ENCODE measurements around the gene FGR.

The FGR gene

GRCh38 chr1:27618341-27619082, 16.5 kb downstream of the FGR start:
- no peak overlapping the region for H3K4me3 ChIP-seq (ENCODE audit: low read length)
- DNase-seq (ENCODE audit: low read depth): no peak
- TF ChIP-seq, protein P1, sequence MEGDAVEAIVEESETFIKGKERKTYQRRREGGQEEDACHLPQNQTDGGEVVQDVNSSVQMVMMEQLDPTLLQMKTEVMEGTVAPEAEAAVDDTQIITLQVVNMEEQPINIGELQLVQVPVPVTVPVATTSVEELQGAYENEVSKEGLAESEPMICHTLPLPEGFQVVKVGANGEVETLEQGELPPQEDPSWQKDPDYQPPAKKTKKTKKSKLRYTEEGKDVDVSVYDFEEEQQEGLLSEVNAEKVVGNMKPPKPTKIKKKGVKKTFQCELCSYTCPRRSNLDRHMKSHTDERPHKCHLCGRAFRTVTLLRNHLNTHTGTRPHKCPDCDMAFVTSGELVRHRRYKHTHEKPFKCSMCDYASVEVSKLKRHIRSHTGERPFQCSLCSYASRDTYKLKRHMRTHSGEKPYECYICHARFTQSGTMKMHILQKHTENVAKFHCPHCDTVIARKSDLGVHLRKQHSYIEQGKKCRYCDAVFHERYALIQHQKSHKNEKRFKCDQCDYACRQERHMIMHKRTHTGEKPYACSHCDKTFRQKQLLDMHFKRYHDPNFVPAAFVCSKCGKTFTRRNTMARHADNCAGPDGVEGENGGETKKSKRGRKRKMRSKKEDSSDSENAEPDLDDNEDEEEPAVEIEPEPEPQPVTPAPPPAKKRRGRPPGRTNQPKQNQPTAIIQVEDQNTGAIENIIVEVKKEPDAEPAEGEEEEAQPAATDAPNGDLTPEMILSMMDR (IDR thresholded peaks at IDR 0.05; ENCODE audit: insufficient read depth, low read depth, low read length, missing control alignments): no peak

DNA sequence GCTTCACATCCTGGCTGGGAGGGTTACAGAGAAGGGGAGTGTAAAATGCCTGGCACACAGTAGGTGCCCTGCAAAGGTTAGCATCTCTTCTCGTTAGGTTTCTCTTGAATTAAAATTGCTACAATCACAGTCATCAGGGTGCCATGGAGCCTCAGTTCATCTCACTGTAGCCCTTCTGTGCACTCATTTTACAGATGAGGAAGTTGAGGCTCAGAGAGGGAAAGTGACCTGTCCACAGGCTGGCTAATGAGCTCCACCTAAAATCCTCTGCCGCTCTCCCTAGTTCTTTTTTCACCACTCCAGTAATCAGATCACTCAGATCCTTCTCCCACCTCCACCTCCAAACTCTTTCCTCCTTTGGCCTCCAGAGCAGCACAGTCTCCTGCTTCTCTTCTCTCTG, 17.6 kb downstream of the FGR start:
- TF ChIP-seq, protein P1 (IDR thresholded peaks at IDR 0.05; ENCODE audit: insufficient read depth, low read depth, low read length, missing control alignments): no peak
- no peak overlapping the region for H3K4me3 ChIP-seq (ENCODE audit: low read length)
- no peak for DNase-seq (ENCODE audit: low read depth)

DNA sequence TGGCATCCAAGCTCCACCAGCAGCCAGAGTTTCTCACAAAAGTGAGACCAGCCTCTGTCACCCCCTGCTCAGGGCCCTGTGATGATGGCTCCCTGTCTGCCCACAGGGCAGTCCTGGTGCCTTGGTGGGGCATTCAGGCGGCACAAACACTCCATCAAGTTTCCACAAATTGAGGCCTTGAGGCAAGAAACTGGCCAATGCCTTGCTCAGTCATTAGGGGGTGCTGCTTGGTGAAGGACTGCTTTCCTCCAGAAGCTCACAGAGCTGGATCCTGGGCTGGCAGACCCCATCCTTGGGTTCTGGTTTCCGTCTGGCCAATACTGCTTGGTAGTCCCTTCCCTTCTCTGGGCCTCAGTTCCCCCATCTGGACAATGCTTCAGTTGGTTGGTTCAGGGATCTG, 18.5 kb downstream of the FGR start:
- DNase-seq (ENCODE audit: low read depth): no peak
- H3K4me3 ChIP-seq (ENCODE audit: low read length): no peak overlapping the region
- TF ChIP-seq, protein P1 (IDR thresholded peaks at IDR 0.05; ENCODE audit: insufficient read depth, low read depth, low read length, missing control alignments): no peak

- H3K4me3 ChIP-seq (ENCODE audit: low read length): no peak overlapping the region
- TF ChIP-seq, protein P1 (IDR thresholded peaks at IDR 0.05; ENCODE audit: insufficient read depth, low read depth, low read length, missing control alignments): no peak
- DNase-seq (ENCODE audit: low read depth): no peak
These were observed 19.4 kb downstream of the FGR start for GRCh38 chr1:27615346-27616192.

DNA sequence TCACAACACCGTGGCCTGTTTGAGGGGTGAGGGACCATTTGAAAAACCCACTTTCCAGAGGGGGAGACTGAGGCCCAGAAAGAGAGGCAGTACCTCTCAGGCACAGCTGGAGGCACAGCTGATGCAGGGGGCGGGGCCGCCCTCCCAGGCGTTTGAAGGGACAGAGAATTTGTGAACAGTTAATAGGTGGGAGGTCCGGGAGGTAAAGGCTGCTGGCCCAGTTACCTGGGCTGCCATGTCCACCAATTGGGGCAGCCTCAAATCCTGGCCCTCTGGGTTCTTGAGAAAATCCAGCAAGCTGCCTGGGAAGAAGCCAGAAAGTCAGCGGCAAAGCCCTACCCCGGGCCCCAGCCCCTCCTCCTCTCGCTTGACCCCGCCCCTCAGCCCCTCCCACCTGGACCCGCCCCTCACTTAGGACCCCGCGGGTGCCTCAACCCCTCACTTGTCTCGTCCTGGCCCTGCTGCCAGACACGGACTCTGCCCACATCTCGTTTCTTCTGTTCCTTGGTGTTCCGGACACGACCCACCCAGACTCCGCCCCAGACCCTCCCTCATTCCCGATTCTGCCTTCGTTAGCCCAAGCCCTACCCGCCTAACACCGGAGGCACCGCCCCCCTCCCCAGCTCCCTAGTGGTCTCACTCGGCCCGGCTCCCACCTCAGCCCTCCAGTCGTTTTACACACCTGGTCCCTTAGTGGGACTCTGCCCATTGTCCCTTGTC, 20.2 kb downstream of the FGR start:
- no peak overlapping the region for H3K4me3 ChIP-seq (ENCODE audit: low read length)
- DNase-seq (ENCODE audit: low read depth): no peak
- TF ChIP-seq, protein P1 (IDR thresholded peaks at IDR 0.05; ENCODE audit: insufficient read depth, low read depth, low read length, missing control alignments): no peak

DNA sequence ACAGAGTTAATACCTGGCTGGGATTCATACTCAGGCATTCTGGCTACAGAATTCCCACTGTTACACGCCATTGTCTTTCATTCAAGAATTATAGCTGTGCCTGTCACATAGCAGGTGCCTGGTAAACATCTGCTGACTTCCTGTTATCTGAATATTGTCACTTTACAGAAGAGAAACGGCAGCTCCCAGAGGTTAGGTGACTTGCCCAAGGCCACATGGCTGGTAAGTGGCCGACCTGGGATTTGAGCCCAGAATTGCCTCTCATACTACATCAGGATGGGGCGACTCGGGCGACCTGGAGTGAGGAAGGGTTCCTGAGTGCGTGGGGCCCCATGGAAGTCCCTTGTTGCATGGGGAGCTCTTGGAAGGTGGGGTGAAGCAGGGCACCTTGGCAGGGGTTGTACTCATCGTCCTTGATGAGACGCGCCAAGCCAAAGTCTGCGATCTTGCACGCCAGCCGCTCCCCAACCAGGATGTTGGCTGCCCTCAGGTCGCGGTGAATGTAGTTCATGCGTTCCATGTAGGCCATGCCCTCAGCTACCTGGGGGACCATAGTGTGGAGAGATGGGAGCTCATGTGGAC, 20.9 kb downstream of the FGR start:
- TF ChIP-seq, protein P1 (IDR thresholded peaks at IDR 0.05; ENCODE audit: insufficient read depth, low read depth, low read length, missing control alignments): no peak
- no peak for DNase-seq (ENCODE audit: low read depth)
- H3K4me3 ChIP-seq (ENCODE audit: low read length): no peak overlapping the region

All from epithelial cell of esophagus (primary cell).